GM23248 (cell line): Measurements from ENCODE around the gene PNLIPRP1. TPM values are rescaled to one million over a fixed set of nuclear protein-coding genes. Genes with fewer than 3 reads are reported as not detected.

ENCODE experiments used
- DNase-seq: peaks from one replicate; pipeline ENCODE4 v3.0.0-alpha.2; 2015
- H2AFZ ChIP-seq: fragments of 200-600 bp; sonication (generic); 2 replicates; pipeline ENCODE4 v1.6.1; 2016; ENCODE audit warnings: antibody characterized with exemption
- H3F3A ChIP-seq: fragments of 200-600 bp; sonication (generic); 2 replicates; pipeline ENCODE4 v1.6.1; 2016; ENCODE audit warnings: mild to moderate bottlenecking, antibody characterized with exemption, mixed run types; ENCODE audit not compliant: insufficient read depth
- H3K27ac ChIP-seq: fragments of 200-600 bp; sonication (generic); 2 replicates; pipeline ENCODE4 v1.5.1; 2016; ENCODE audit warnings: mild to moderate bottlenecking
- H3K27me3 ChIP-seq: fragments of 200-600 bp; sonication (generic); replicated peaks from 2 replicates; pipeline ENCODE4 v1.6.1; 2016; ENCODE audit warnings: mild to moderate bottlenecking; ENCODE audit not compliant: insufficient read depth
- H3K36me3 ChIP-seq: fragments of 200-600 bp; sonication (generic); 2 replicates; pipeline ENCODE4 v1.6.1; 2016; ENCODE audit warnings: low read depth, mild to moderate bottlenecking
- H3K4me1 ChIP-seq: fragments of 200-600 bp; sonication (generic); 2 replicates; pipeline ENCODE4 v1.6.1; 2016; ENCODE audit warnings: mild to moderate bottlenecking; ENCODE audit not compliant: insufficient read depth
- H3K4me2 ChIP-seq: fragments of 200-600 bp; sonication (generic); one replicate; pipeline ENCODE4 v1.6.1; 2016; ENCODE audit warnings: mild to moderate bottlenecking; ENCODE audit not compliant: unreplicated experiment
- H3K4me3 ChIP-seq: fragments of 200-600 bp; sonication (generic); 2 replicates; pipeline ENCODE4 v1.5.1; 2016; ENCODE audit warnings: mild to moderate bottlenecking
- H3K79me2 ChIP-seq: fragments of 200-600 bp; sonication (generic); 2 replicates; pipeline ENCODE4 v1.6.1; 2016; ENCODE audit warnings: mild to moderate bottlenecking; ENCODE audit not compliant: insufficient read depth
- H3K9ac ChIP-seq: fragments of 200-600 bp; sonication (generic); 2 replicates; pipeline ENCODE4 v1.6.1; 2016; ENCODE audit warnings: mild to moderate bottlenecking
- H3K9me2 ChIP-seq: fragments of 200-600 bp; sonication (generic); 2 replicates; pipeline ENCODE4 v1.6.1; 2016; ENCODE audit warnings: mixed run types, mild to moderate bottlenecking, moderate library complexity; ENCODE audit not compliant: insufficient read depth
- H3K9me3 ChIP-seq: fragments of 200-600 bp; sonication (generic); one replicate; pipeline ENCODE4 v1.6.1; 2017; ENCODE audit warnings: low read depth
- H4K20me1 ChIP-seq: fragments of 200-600 bp; sonication (generic); 2 replicates; pipeline ENCODE4 v1.6.0; 2016; ENCODE audit not compliant: insufficient read depth
- EZH2 ChIP-seq: fragments of 200-600 bp; sonication (generic); IDR thresholded peaks from 2 replicates; pipeline ENCODE4 v1.6.1; 2018; ENCODE audit warnings: antibody characterized with exemption, mild to moderate bottlenecking; ENCODE audit not compliant: insufficient read depth, poor library complexity, severe bottlenecking
- EZH2phosphoT487 ChIP-seq: fragments of 200-600 bp; sonication (generic); IDR thresholded peaks from 2 replicates; pipeline ENCODE4 v1.6.1; 2018; ENCODE audit warnings: antibody characterized with exemption, moderate library complexity, mild to moderate bottlenecking, low read depth; ENCODE audit not compliant: insufficient read depth
- WGBS, 2 experiments: methylation state at CpG; one replicate each; pipeline ENCODE4 v1.1.6; 2015 to 2017; ENCODE audit warnings: low lambda C conversion rate in 2 of 2, low coverage in 1 of 2; ENCODE audit errors: missing lambda C conversion rate in 2 of 2; 5-methylcytosine and 5-hydroxymethylcytosine counted together
- in situ Hi-C: fragments of 300-500 bp; cut with MboI; formaldehyde crosslinking; loops from 2 replicates; pipeline ENCODE4 v1.15.0; 2020
- polyA plus RNA-seq: library from polyadenylated mRNA; unstranded; fragments of >200 nt; fragmentation: Nextera tagmentation; extraction: Ambion mirVana; gene quantifications from 2 replicates; pipeline ENCODE4 v1.2.1, GENCODE V29; 2016
- total RNA-seq: library from RNA; depleted of rRNA; stranded (reverse); fragments of >200 nt; shearing (Covaris generic); gene quantifications from 2 replicates; pipeline ENCODE4 v1.2.3, GENCODE V29; 2014

PNLIPRP1 gene
- total and polyA plus RNA-seq, 2 experiments from 2014 or later: not detected

DNA sequence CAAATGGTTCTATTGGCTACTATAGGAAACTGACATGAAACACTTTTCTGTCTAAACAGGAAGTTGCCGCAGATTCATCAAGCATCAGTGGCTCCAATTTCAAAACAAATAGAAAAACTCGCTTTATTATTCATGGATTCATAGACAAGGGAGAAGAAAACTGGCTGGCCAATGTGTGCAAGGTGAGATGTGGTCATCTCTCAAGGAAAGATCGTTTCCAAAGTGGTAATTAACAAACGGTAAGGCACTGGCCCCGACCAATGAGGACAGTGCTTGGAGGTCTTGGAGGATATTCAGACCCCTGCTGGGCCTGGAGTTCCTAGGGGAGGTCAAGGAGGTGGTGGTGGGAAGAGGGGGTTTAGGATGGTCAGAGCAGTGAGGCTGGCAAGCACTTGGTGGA, 42.5 kb upstream of the PNLIPRP1 start:
- TF ChIP-seq EZH2phosphoT487 (no peak), EZH2 (no peak)
- H3K27me3 ChIP-seq: no peaks in the 10 kb centered on the region; the same call in 1 of the 2 replicates
- H3K4me3 ChIP-seq: no peak overlapping the region
- H3K9ac ChIP-seq: no peak overlapping the region
- in situ Hi-C loops: no loop called here
- WGBS, 2 experiments: 40 to 41% methylated on average over 5 of the region's 5 CpGs
- no peak overlapping the region for H2AFZ ChIP-seq
- no peak overlapping the region for H3K27ac ChIP-seq
- no peaks in the 10 kb centered on the region for H3F3A ChIP-seq
- no peak overlapping the region for H3K4me2 ChIP-seq
- no peaks in the 10 kb centered on the region for H3K4me1 ChIP-seq
- no peaks in the 10 kb centered on the region for H4K20me1 ChIP-seq
- H3K9me3 ChIP-seq: no peaks in the 10 kb centered on the region
- H3K9me2 ChIP-seq: no peaks in the 10 kb centered on the region
- no peaks in the 10 kb centered on the region for H3K79me2 ChIP-seq
- no peak for DNase-seq
- H3K36me3 ChIP-seq: no peaks in the 10 kb centered on the region

- in situ Hi-C loops: no loop called here
- TF ChIP-seq EZH2: no peak
- no peak for TF ChIP-seq EZH2phosphoT487
- WGBS, 2 experiments: 48 to 53% methylated on average over 13 of the region's 13 CpGs
These were observed 37.3 kb upstream of the PNLIPRP1 start for GRCh38 chr10:116553378-116553980.

GRCh38 chr10:116554628-116555027, 36.1 kb upstream of the PNLIPRP1 start:
- Histone ChIP-seq H3K9ac (no peak overlapping the region), H3K27me3 (no peaks in the 10 kb centered on the region), H3K9me3 (no peaks in the 10 kb centered on the region), H3K4me3 (no peak overlapping the region), H2AFZ (no peak overlapping the region), H3K4me2 (no peak overlapping the region), H3K27ac (no peak overlapping the region), H3K9me2 (no peaks in the 10 kb centered on the region), H3K4me1 (no peaks in the 10 kb centered on the region), H3K36me3 (no peaks in the 10 kb centered on the region), H4K20me1 (no peaks in the 10 kb centered on the region), H3F3A (no peaks in the 10 kb centered on the region), H3K79me2 (no peaks in the 10 kb centered on the region)
- in situ Hi-C loops: no loop called here
- WGBS, 2 experiments: 12 to 18% methylated on average over 5 of the region's 5 CpGs
- TF ChIP-seq EZH2 (no peak), EZH2phosphoT487 (no peak)
- DNase-seq: no peak

More at GRCh38 chr10:116553378-116553980, 37.3 kb upstream of the PNLIPRP1 start:
- Histone ChIP-seq H3K9me2 (no peaks in the 10 kb centered on the region), H3K9me3 (no peaks in the 10 kb centered on the region), H2AFZ (no peak overlapping the region), H3K27ac (no peak overlapping the region), H3K36me3 (no peaks in the 10 kb centered on the region), H3K4me3 (no peak overlapping the region), H3K79me2 (no peaks in the 10 kb centered on the region), H3F3A (no peaks in the 10 kb centered on the region), H3K4me2 (no peak overlapping the region), H3K27me3 (no peaks in the 10 kb centered on the region), H3K4me1 (no peaks in the 10 kb centered on the region), H4K20me1 (no peaks in the 10 kb centered on the region), H3K9ac (no peak overlapping the region)
- DNase-seq: no peak

DNA sequence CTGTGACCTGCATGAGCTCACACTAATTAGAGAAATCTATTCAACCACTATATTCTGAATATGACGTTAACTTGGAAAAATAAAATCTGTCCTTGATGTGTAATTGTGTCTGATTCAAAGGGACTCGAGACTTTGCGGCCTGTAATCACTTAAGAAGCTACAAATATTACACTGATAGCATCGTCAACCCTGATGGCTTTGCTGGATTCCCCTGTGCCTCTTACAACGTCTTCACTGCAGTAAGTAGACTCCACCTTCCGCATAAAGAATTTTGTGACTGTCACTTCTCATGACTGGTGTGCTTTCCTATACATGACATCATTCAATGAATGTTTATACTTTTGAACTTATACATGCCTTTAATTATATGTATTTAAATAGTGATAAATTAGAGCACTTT, 34.9 kb upstream of the PNLIPRP1 start:
- no peaks in the 10 kb centered on the region for H3F3A ChIP-seq
- H3K9me3 ChIP-seq: no peaks in the 10 kb centered on the region
- no peaks in the 10 kb centered on the region for H3K79me2 ChIP-seq
- no peak overlapping the region for H3K9ac ChIP-seq
- H3K9me2 ChIP-seq: no peaks in the 10 kb centered on the region
- H3K4me2 ChIP-seq: no peak overlapping the region
- 32 to 33% methylated on average over 6 of the region's 6 CpGs for WGBS, 2 experiments
- in situ Hi-C loops: no loop called here
- no peaks in the 10 kb centered on the region for H3K4me1 ChIP-seq
- no peaks in the 10 kb centered on the region for H4K20me1 ChIP-seq
- H3K27me3 ChIP-seq: no peaks in the 10 kb centered on the region
- DNase-seq: no peak
- no peak overlapping the region for H3K27ac ChIP-seq
- H3K4me3 ChIP-seq: no peak overlapping the region
- no peak overlapping the region for H2AFZ ChIP-seq
- TF ChIP-seq EZH2phosphoT487: no peak
- no peak for TF ChIP-seq EZH2
- no peaks in the 10 kb centered on the region for H3K36me3 ChIP-seq

- Histone ChIP-seq H3K4me1 (no peaks in the 10 kb centered on the region), H3K79me2 (no peaks in the 10 kb centered on the region), H3K9me3 (no peaks in the 10 kb centered on the region), H3F3A (no peaks in the 10 kb centered on the region), H3K9me2 (no peaks in the 10 kb centered on the region), H3K9ac (no peak overlapping the region), H2AFZ (no peak overlapping the region), H3K27ac (no peak overlapping the region), H4K20me1 (no peaks in the 10 kb centered on the region), H3K36me3 (no peaks in the 10 kb centered on the region), H3K27me3 (no peaks in the 10 kb centered on the region), H3K4me2 (no peak overlapping the region), H3K4me3 (no peak overlapping the region)
- in situ Hi-C loops: no loop called here
- TF ChIP-seq EZH2 (no peak), EZH2phosphoT487 (no peak)
- no peak for DNase-seq
- WGBS, 2 experiments: 18% methylated on average over 5 of the region's 5 CpGs
These were observed 33.4 kb upstream of the PNLIPRP1 start for GRCh38 chr10:116557305-116557880.
